GM12878 (cell line): ENCODE measurements around the gene SYCE1. TPM values are rescaled to one million over a fixed set of nuclear protein-coding genes. Genes with fewer than 3 reads are reported as not detected.

Experiments
- ATAC-seq: fragments of 200-7000 bp; cut with Tn5 transposase; 3 replicates; pipeline ENCODE4 v1.9.1; 2020; ENCODE audit warnings: mild to moderate bottlenecking, moderate library complexity
- BruUV-seq: library from RNA; stranded (reverse); fragments of 400-500 nt; replicated peaks from 2 replicates; lab custom pipeline; 2021; lab: Mats Ljungman, UMichigan
- CTCF ChIA-PET: fragments of 300-600 bp; sonication (Branson Sonifier 250); formaldehyde crosslinking; extraction: SDS; loops from one replicate; lab custom pipeline; 2021; ENCODE audit warnings: inconsistent platforms; lab: Yijun Ruan, JAX
- POLR2A ChIA-PET: fragments of 350-600 bp; formaldehyde crosslinking; extraction: SDS; loops from one replicate; lab custom pipeline; 2021; ENCODE audit warnings: inconsistent platforms; lab: Charles Lee
- RAD21 ChIA-PET: fragments of 300-600 bp; sonication (Branson Sonifier 250); formaldehyde crosslinking; loops from one replicate; lab custom pipeline; 2023; ENCODE audit warnings: antibody characterized with exemption; ENCODE audit not compliant: unreplicated experiment; lab: Charles Lee
- SMC1A ChIA-PET: fragments of 300-600 bp; sonication (Branson Sonifier 250); formaldehyde crosslinking; loops from one replicate; lab custom pipeline; 2023; ENCODE audit not compliant: unreplicated experiment, uncharacterized antibody; lab: Charles Lee
- DNase-seq: peaks from one replicate; pipeline ENCODE4 v3.0.0-alpha.2; 2011; ENCODE audit warnings: low read depth, low spot score
- FAIRE-seq: peaks from 3 replicates; lab custom pipeline; 2011; peaks lifted over from hg19 to GRCh38; lab: Jason Lieb, UNC
- H2AFZ ChIP-seq: 2 replicates; pipeline ENCODE4 v1.6.0; 2011; ENCODE audit warnings: low read depth, low read length, control low read depth; ENCODE audit not compliant: control insufficient read depth
- H3K27ac ChIP-seq: 2 replicates; pipeline ENCODE4 v1.5.1; 2011; ENCODE audit warnings: control low read depth; ENCODE audit not compliant: control insufficient read depth, insufficient read depth
- H3K27me3 ChIP-seq, 2 experiments: replicated peaks in 1 of 2; 2 replicates each; pipeline versions ENCODE4 v1.6.0 to v1.6.1; 2011; ENCODE audit warnings: low read length in 1 of 2; ENCODE audit not compliant: control insufficient read depth in 2 of 2, insufficient read depth in 2 of 2
- H3K36me3 ChIP-seq, 2 experiments: 2 replicates each; pipeline ENCODE4 v1.5.1; 2011; ENCODE audit warnings: low read length in 1 of 2; ENCODE audit not compliant: control insufficient read depth in 2 of 2, insufficient read depth in 2 of 2
- H3K4me1 ChIP-seq: 2 replicates; pipeline ENCODE4 v1.6.1; 2011; ENCODE audit warnings: mild to moderate bottlenecking, low read length, moderate library complexity, mixed read lengths; ENCODE audit not compliant: control insufficient read depth, insufficient read depth
- H3K4me2 ChIP-seq: 2 replicates; pipeline ENCODE4 v1.6.0; 2011; ENCODE audit warnings: control low read depth; ENCODE audit not compliant: control insufficient read depth, insufficient read depth
- H3K4me3 ChIP-seq: fragments of 200-600 bp; sonication (generic); 2 replicates; pipeline ENCODE4 v1.5.1; 2016
- H3K79me2 ChIP-seq: 2 replicates; pipeline ENCODE4 v1.6.0; 2011; ENCODE audit warnings: low read length; ENCODE audit not compliant: control insufficient read depth, insufficient read depth
- H3K9ac ChIP-seq: 2 replicates; pipeline ENCODE4 v1.8.0; 2011; ENCODE audit warnings: low read length, control low read depth, mixed read lengths; ENCODE audit not compliant: control insufficient read depth, insufficient read depth
- H3K9me3 ChIP-seq: replicated peaks from 3 replicates; pipeline ENCODE4 v1.5.1; 2011; ENCODE audit warnings: mild to moderate bottlenecking, low read length; ENCODE audit not compliant: control insufficient read depth, insufficient read depth
- H4K20me1 ChIP-seq: 2 replicates; pipeline ENCODE4 v1.6.0; 2011; ENCODE audit not compliant: control insufficient read depth, insufficient read depth
- ETV6 ChIP-seq, 2 experiments: fragments of 450-650 bp in 1 of 2; IDR thresholded peaks in 1 of 2; conservative IDR thresholded peaks in 1 of 2; 2 replicates each; pipeline ENCODE4 v1.6.1; 2014; ENCODE audit warnings: antibody characterized with exemption in 1 of 2, borderline replicate concordance in 1 of 2, low read depth in 1 of 2, mild to moderate bottlenecking in 1 of 2, moderate library complexity in 1 of 2
- MYC ChIP-seq: IDR thresholded peaks from 2 replicates; pipeline ENCODE4 v1.6.1; 2011; ENCODE audit warnings: mild to moderate bottlenecking, low read length, moderate library complexity, inconsistent platforms; ENCODE audit not compliant: insufficient read depth, insufficient replicate concordance, insufficient read length, severe bottlenecking
- RFX5 ChIP-seq: IDR thresholded peaks from 2 replicates; pipeline ENCODE4 v1.6.1; 2011; ENCODE audit warnings: low read depth, low read length, improper control_type of control experiment
- RUNX3 ChIP-seq: IDR thresholded peaks from 2 replicates; pipeline ENCODE4 v1.6.1; 2012; ENCODE audit warnings: low read length, inconsistent platforms
- SMAD1 ChIP-seq: fragments of 450-650 bp; IDR thresholded peaks from 2 replicates; pipeline ENCODE4 v1.6.1; 2018; ENCODE audit warnings: mild to moderate bottlenecking, low read depth; ENCODE audit not compliant: partially characterized antibody
- TCF12 ChIP-seq: IDR thresholded peaks from 2 replicates; pipeline ENCODE4 v1.6.1; 2011; ENCODE audit warnings: low read depth, mild to moderate bottlenecking, low read length
- WRNIP1 ChIP-seq: IDR thresholded peaks from 2 replicates; pipeline ENCODE4 v1.6.1; 2011; ENCODE audit warnings: low read depth, low read length, improper control_type of control experiment, borderline replicate concordance
- ZSCAN29 ChIP-seq: fragments of 450-650 bp; IDR thresholded peaks from 2 replicates; pipeline ENCODE4 v1.6.1; 2017; ENCODE audit warnings: mild to moderate bottlenecking, moderate library complexity
- WGBS: methylation state at CpG from one replicate; pipeline ENCODE4 v1.1.6; 2016; ENCODE audit warnings: low lambda C conversion rate; ENCODE audit not compliant: insufficient replicate concordance, insufficient coverage; ENCODE audit errors: missing lambda C conversion rate; 5-methylcytosine and 5-hydroxymethylcytosine counted together
- in situ Hi-C: fragments of 300-500 bp; cut with MboI; formaldehyde crosslinking; loops from 9 replicates; pipeline ENCODE4 v1.14.3; 2018; ENCODE audit warnings: mixed read lengths
- intact Hi-C: fragments of 100-400 bp; cut with micrococcal nuclease; formaldehyde crosslinking; loops from one replicate; pipeline ENCODE4 v1.14.2; 2022; ENCODE audit not compliant: unreplicated experiment
- polyA plus RNA-seq, 11 experiments: library from polyadenylated mRNA; depleted of rRNA in 4 of 11; unstranded in 6 of 11; stranded (reverse) in 5 of 11; fragments of >200 nt; fragmentation: Nextera tagmentation in 4 of 11; fragmentation: Illumina TruSeq in 1 of 11; extraction: Ambion mirVana in 4 of 11; extraction: Trizol in 1 of 11; gene quantifications; 1 replicate in 1 of 11; 2 replicates in 10 of 11; pipeline versions ENCODE4 v1.2.1 to v1.2.3, GENCODE V29; 2011 to 2016; ENCODE audit warnings: inconsistent platforms in 2 of 11, missing spikeins in 2 of 11, low read depth in 1 of 11
- total RNA-seq, 4 experiments: library from RNA; depleted of rRNA in 3 of 4; stranded (reverse); fragments of >200 nt in 3 of 4; fragmentation: Illumina TruSeq in 1 of 4; extraction: Trizol in 1 of 4; gene quantifications; 2 replicates each; pipeline versions ENCODE4 v1.2.1 to v1.2.3, GENCODE V29; 2013 to 2021
- TF ChIP-seq, protein P1 (sequence below): fragments of 450-650 bp; IDR thresholded peaks from 2 replicates; pipeline ENCODE4 v1.6.1; 2017; ENCODE audit warnings: mild to moderate bottlenecking, low read depth, inconsistent platforms; ENCODE audit not compliant: poor library complexity, severe bottlenecking
- TF ChIP-seq, protein P2 (sequence below): fragments of 450-650 bp; IDR thresholded peaks from 2 replicates; pipeline ENCODE4 v1.6.1; 2017; ENCODE audit warnings: mild to moderate bottlenecking, moderate library complexity
- TF ChIP-seq, protein P3 (sequence below): fragments of 450-650 bp; IDR thresholded peaks from 2 replicates; pipeline ENCODE4 v1.6.1; 2017; ENCODE audit warnings: mild to moderate bottlenecking, moderate library complexity
- TF ChIP-seq, protein P4 (sequence below): IDR thresholded peaks from 2 replicates; pipeline ENCODE4 v1.6.1; 2011; ENCODE audit warnings: low read depth, mild to moderate bottlenecking, low read length, moderate library complexity, borderline replicate concordance; ENCODE audit errors: extremely low read depth

Gene SYCE1
- total and polyA plus RNA-seq, 10 of the 15 experiments (the other 5 are each of a cell fraction or from before 2014, with no cell fraction given): not detected

DNA sequence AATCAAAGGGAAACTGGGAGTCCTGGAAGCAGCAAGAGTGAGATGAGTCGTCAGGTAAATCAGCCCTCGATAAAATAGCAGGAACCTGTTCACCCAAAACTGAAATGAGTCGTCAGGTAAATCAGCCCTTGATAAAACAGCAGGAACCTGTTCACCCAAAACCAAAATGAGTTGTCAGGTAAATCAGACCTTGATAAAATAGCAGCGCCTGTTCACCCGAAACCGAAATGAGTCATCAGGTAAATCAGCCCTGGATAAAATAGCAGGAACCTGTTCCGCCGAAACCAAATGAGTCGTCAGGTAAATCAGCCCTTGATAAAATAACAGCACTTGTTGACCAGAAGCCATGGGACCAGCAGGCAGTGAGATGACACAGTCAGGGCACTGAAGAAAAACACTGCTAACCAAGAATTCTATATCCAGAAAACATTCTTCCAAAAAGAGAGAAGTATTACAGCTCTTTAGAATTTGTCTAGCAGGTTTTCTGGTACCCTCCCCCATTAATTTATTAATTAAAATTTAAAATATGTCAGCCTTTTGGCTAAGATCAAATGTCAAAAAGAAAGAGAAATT lies 41.7 kb downstream of the SYCE1 start:
- RAD21 ChIA-PET: no interaction called here
- H3K27ac ChIP-seq: no peak overlapping the region
- no peak for ATAC-seq
- no peaks in the 10 kb centered on the region for H3K36me3 ChIP-seq
- BruUV-seq: no TSS peak
- H3K79me2 ChIP-seq: no peaks in the 10 kb centered on the region
- no peaks in the 10 kb centered on the region for H3K4me1 ChIP-seq
- no peak for FAIRE-seq
- 25% methylated on average over 9 of the region's 9 CpGs for WGBS
- H3K9me3 ChIP-seq: no peaks in the 10 kb centered on the region; the same call in 2 of the 3 replicates
- H3K27me3 ChIP-seq: peaks cover 0 to 2% of the 10 kb centered on the region in 2 experiments; a peak in 2 of 4 replicates
- CTCF ChIA-PET: no interaction called here
- intact Hi-C loops: no loop called here
- no peak for DNase-seq
- in situ Hi-C loops: no loop called here
- POLR2A ChIA-PET: interaction anchor here (1.0 kb wide), 1 partner anchor 194 kb away, joined by 3 read pairs; no protein-coding TSS in a partner anchor
- H3K4me3 ChIP-seq: no peak overlapping the region
- SMC1A ChIA-PET: no interaction called here
- no peaks in the 10 kb centered on the region for H4K20me1 ChIP-seq
- H3K4me2 ChIP-seq: no peak overlapping the region
- no peak overlapping the region for H3K9ac ChIP-seq
- H2AFZ ChIP-seq: no peak overlapping the region
- TF ChIP-seq TCF12 (no peak), ZSCAN29 (no peak), RFX5 (no peak), RUNX3 (no peak), MYC (no peak), SMAD1 (no peak), WRNIP1 (no peak), ETV6 (conservative IDR thresholded peaks at IDR 0.05 in 1 of 2, IDR thresholded peaks at IDR 0.05 in 1 of 2; ENCODE audit: borderline replicate concordance in 1 of 2, low read depth in 1 of 2) (no peak)
- TF ChIP-seq, protein P1, sequence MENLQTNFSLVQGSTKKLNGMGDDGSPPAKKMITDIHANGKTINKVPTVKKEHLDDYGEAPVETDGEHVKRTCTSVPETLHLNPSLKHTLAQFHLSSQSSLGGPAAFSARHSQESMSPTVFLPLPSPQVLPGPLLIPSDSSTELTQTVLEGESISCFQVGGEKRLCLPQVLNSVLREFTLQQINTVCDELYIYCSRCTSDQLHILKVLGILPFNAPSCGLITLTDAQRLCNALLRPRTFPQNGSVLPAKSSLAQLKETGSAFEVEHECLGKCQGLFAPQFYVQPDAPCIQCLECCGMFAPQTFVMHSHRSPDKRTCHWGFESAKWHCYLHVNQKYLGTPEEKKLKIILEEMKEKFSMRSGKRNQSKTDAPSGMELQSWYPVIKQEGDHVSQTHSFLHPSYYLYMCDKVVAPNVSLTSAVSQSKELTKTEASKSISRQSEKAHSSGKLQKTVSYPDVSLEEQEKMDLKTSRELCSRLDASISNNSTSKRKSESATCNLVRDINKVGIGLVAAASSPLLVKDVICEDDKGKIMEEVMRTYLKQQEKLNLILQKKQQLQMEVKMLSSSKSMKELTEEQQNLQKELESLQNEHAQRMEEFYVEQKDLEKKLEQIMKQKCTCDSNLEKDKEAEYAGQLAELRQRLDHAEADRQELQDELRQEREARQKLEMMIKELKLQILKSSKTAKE: no peak
- TF ChIP-seq, protein P2, sequence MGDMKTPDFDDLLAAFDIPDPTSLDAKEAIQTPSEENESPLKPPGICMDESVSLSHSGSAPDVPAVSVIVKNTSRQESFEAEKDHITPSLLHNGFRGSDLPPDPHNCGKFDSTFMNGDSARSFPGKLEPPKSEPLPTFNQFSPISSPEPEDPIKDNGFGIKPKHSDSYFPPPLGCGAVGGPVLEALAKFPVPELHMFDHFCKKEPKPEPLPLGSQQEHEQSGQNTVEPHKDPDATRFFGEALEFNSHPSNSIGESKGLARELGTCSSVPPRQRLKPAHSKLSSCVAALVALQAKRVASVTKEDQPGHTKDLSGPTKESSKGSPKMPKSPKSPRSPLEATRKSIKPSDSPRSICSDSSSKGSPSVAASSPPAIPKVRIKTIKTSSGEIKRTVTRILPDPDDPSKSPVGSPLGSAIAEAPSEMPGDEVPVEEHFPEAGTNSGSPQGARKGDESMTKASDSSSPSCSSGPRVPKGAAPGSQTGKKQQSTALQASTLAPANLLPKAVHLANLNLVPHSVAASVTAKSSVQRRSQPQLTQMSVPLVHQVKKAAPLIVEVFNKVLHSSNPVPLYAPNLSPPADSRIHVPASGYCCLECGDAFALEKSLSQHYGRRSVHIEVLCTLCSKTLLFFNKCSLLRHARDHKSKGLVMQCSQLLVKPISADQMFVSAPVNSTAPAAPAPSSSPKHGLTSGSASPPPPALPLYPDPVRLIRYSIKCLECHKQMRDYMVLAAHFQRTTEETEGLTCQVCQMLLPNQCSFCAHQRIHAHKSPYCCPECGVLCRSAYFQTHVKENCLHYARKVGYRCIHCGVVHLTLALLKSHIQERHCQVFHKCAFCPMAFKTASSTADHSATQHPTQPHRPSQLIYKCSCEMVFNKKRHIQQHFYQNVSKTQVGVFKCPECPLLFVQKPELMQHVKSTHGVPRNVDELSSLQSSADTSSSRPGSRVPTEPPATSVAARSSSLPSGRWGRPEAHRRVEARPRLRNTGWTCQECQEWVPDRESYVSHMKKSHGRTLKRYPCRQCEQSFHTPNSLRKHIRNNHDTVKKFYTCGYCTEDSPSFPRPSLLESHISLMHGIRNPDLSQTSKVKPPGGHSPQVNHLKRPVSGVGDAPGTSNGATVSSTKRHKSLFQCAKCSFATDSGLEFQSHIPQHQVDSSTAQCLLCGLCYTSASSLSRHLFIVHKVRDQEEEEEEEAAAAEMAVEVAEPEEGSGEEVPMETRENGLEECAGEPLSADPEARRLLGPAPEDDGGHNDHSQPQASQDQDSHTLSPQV: no peak
- TF ChIP-seq, protein P3, sequence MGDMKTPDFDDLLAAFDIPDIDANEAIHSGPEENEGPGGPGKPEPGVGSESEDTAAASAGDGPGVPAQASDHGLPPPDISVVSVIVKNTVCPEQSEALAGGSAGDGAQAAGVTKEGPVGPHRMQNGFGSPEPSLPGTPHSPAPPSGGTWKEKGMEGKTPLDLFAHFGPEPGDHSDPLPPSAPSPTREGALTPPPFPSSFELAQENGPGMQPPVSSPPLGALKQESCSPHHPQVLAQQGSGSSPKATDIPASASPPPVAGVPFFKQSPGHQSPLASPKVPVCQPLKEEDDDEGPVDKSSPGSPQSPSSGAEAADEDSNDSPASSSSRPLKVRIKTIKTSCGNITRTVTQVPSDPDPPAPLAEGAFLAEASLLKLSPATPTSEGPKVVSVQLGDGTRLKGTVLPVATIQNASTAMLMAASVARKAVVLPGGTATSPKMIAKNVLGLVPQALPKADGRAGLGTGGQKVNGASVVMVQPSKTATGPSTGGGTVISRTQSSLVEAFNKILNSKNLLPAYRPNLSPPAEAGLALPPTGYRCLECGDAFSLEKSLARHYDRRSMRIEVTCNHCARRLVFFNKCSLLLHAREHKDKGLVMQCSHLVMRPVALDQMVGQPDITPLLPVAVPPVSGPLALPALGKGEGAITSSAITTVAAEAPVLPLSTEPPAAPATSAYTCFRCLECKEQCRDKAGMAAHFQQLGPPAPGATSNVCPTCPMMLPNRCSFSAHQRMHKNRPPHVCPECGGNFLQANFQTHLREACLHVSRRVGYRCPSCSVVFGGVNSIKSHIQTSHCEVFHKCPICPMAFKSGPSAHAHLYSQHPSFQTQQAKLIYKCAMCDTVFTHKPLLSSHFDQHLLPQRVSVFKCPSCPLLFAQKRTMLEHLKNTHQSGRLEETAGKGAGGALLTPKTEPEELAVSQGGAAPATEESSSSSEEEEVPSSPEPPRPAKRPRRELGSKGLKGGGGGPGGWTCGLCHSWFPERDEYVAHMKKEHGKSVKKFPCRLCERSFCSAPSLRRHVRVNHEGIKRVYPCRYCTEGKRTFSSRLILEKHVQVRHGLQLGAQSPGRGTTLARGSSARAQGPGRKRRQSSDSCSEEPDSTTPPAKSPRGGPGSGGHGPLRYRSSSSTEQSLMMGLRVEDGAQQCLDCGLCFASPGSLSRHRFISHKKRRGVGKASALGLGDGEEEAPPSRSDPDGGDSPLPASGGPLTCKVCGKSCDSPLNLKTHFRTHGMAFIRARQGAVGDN: no peak
- TF ChIP-seq, protein P4, sequence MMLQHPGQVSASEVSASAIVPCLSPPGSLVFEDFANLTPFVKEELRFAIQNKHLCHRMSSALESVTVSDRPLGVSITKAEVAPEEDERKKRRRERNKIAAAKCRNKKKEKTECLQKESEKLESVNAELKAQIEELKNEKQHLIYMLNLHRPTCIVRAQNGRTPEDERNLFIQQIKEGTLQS: no peak
